ENCODE data around the gene PRSS36.
"Not testable (repeated sequence)": the region's sequence is repeated elsewhere in the genome, so short reads cannot be mapped to it uniquely, and the experiment has no call there.

Gene PRSS36

DNA sequence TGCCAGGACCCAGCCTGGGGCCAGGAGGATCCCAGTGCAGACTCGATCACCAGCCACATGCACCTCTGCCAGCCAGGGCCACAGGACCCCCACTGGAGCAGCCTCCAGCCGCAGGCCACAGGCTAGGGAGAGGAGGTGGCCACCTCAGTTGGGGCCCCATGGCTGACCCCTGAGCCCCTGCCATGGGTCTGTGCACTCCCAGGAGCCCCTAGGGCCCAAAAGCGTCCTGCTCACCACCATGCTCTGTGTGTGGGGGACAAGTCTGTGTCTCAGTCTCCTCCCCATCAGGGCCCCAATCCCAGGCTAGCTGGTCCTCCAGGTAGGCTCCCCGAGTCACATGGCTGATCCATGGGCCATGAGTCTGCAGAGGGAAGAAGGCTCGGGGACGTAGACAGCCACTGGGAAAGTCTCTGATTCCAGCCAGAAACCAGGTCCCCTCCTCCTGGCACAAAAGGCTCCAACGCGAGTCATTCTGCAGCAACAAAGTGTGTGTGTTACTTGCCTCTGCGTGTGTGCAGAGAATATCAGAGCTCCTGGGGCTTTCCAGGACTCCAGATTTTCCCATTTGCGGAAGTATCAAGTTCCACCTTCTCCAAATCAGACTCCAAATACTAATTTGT lies 8.3 kb downstream of the PRSS36 start:
- no peak for DNase-seq

- not testable (repeated sequence) for DNase-seq
Observed at GRCh38 chr16:31141071-31141469, 8.8 kb downstream of the PRSS36 start.

- DNase-seq, result no peak
Observed at GRCh38 chr16:31138621-31139578, 11.0 kb downstream of the PRSS36 start.

- DNase-seq, result not testable (repeated sequence)
Observed at GRCh38 chr16:31136822-31137499, 12.9 kb downstream of the PRSS36 start.

GRCh38 chr16:31136287-31136662 lies 13.6 kb downstream of the PRSS36 start:
- DNase-seq, result no peak

- DNase-seq, result no peak
Observed at GRCh38 chr16:31135535-31136286, 14.2 kb downstream of the PRSS36 start, which contains the start of gene PRSS8. Gene PRSS8, minus strand, starts transcription at chr16:31135727. Its CDS starts 229 bp downstream, at chr16:31135498.

DNA sequence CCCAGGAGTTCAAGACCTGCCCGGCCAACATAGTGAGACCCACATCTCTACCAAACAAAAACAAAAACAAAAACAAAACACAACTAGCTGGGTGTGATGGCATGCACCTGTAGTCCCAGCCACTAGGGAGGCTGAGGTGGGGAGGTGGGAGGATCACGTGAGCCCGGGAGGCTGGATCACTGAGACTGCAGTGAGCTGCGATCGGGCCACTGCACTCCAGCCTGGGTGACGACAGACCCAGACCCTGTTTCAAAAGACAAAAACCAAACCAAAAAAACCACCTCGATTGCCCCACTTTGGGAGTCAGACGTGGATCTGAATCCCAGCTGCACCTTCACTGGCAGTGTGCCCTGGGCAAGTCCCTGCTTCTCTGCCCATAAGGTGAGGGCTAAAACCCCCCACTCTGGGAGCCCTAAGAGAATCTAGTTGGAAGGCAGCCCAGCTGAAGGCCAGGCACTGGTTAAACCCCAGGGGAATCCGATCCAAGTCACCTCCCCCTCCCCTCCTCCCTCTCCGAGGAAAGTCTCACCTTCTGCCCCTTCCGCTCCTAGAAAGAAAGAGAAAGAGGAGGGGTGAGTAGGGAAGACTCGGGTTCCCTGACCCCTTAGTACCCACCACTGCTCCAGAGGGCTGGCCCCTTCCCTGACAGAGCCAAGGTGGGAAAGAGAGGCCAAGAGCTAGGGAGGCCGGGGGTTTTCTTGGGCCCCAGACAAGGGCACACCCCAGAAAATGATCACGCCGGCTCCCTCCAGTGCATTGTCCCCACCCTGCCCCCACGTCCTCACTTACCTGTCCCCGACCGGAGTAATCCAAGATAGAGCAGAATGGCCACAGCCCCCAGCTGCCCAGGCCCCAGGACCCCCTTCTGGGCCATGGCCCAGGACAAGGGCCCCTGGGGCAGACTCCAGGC lies 15.0 kb downstream of the PRSS36 start:
- no peak for DNase-seq

- DNase-seq, result no peak
Observed at GRCh38 chr16:31134091-31134571, 15.7 kb downstream of the PRSS36 start.

GRCh38 chr16:31133046-31133501 lies 16.8 kb downstream of the PRSS36 start:
- DNase-seq, result no peak

GRCh38 chr16:31132303-31132979 lies 17.4 kb downstream of the PRSS36 start:
- DNase-seq, result no peak

DNA sequence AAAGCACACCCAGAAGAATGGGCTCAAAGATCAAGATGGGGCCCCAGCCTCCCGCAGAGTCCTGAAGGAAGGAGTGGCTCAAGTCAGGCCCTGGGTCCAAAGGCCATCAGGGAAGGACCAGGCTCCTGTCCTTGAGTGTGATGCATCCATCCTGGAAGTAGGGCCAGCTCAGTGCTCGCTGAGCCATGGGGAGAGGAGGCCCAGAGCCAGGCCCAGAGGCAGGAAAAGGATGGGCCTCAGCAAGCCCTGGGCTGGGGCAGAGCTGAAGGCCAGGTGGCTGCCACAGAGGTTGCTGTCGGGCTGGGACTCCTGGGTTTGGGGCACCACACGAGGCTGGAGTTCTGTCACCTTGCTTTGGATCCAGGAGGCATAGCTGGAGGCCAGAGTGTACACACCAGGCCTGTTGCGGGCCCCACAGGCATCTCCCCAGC lies 18.0 kb downstream of the PRSS36 start:
- DNase-seq, result no peak

- DNase-seq, result no peak
Observed at GRCh38 chr16:31131416-31131815, 18.4 kb downstream of the PRSS36 start.

DNA sequence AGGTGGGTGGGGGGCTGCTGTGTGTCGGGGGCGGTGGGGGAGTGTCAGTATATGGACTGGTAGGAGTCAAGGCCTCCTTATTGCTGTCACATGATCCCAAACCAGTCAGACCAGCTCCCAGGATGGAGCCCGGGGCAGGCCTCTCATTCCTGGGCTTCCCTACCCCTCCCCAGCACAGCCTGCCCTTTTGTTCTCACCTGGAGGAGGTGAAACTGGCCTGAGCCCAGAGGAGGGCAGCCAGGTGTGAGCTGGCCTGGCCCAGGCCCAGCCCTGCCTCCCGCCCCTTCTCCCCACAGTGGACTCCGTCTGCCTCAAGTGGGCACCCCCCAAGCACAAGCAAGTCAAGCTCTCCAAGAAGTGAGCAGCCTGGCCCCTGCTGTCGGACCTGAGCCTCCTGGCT lies 19.0 kb downstream of the PRSS36 start:
- no peak for DNase-seq

GRCh38 chr16:31130336-31130891 lies 19.5 kb downstream of the PRSS36 start:
- no peak for DNase-seq

DNA sequence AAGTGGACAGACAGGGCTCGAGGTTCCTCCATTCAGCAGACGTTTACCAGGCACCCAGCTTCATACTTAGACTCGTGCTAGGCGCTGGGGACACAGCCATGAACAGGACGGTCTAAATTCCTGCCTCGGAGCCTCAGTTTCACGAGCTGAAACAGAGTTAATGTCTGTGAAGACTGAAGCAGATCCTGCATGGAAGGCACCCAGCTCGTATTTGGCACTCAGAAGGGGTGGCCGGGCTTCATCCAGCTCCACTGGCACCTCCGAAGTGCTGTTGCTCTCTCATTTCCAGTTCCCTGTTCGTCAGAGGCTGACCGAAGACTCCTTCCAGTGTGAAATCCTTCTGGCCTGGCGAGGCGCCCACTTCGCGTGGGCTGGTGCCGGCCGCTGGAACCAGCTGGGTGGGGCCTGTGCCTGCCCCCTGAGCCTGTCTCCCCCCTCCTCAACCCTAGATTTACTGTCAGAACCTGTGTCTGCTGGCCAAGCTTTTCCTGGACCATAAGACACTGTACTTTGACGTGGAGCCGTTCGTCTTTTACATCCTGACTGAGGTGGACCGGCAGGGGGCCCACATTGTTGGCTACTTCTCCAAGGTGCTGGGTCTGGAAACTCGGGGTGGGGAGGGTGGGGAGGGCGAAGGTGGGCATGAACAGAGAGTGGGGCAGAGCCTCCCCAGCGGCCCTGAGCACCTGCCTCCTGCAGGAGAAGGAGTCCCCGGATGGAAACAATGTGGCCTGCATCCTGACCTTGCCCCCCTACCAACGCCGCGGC lies 20.1 kb downstream of the PRSS36 start:
- DNase-seq, result no peak

DNA sequence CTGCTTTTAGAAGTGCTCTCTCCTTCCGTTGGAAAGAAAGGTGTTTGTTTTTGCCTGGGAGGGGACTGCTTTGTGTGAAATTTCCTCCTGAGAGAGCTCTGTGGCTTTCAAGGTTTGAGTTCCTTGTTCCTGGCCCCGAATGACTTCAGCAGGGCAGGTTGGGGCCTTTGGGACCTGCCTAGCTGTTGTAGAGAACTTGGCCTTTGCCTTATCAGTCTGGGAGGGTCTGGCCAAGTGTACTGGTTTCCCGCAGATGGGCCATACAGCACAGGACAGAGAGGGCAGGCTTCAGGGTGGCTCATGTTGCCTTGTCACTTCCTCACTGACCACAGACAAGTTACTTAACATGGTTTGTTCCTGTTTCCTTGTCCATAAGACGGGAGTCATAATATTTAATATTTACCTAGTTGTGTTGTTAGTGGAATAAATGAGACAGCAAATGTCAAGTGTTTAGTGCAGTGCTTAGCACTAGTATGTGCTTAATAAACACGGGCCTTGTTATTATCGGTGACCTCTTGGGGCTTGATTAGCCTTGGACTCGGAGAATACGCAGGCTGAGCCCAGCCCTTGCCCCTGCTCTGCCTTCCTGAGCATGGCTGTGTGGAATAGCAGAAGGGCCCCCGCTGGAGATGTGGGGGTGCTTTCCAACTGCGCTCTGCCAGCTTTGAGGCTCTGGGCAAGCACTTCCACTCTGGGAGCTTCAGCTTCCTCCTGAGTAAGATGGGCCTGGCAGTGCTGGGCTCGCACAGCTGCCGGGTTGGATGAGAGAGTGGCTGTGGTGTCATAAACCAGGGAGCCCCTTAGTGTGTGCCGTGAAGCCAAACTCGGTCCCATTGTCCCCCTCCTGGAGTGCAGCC lies 20.9 kb downstream of the PRSS36 start:
- DNase-seq, result no peak

DNA sequence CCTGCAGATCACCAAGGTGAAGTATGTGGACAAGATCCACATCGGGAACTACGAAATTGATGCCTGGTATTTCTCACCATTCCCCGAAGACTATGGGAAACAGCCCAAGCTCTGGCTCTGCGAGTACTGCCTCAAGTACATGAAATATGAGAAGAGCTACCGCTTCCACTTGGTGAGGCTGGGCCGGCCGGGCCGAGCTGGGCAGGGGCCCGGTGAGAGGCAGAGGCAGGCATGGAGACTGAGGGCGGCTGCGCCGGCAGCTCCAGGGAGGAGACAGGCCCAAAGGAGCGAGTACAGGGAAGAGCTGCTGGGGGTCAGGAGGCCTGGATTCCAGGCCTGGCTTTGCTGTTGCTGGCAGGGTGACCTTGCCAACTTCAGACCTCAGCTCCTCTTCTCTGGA lies 22.7 kb downstream of the PRSS36 start:
- DNase-seq, result no peak

DNA sequence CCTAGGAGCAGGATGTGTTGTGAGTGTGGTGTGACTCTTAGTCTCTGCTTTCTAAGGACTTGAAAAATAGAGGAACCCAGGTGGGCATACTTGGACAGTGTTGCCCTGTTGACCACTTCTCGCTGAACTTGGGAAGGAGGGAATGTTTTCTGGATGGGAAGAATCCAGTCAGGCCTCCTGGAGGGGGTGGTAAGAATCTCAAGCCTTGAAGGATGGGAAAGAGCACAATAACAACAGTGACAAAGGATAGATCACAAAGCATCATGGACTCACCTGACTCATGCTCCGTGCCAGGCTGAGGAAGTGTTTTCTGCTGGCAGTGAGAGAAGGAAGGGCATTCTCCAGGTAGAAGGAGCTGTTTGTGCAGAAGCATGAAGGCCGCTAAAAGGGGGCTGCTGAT lies 24.0 kb downstream of the PRSS36 start:
- DNase-seq, result no peak

DNA sequence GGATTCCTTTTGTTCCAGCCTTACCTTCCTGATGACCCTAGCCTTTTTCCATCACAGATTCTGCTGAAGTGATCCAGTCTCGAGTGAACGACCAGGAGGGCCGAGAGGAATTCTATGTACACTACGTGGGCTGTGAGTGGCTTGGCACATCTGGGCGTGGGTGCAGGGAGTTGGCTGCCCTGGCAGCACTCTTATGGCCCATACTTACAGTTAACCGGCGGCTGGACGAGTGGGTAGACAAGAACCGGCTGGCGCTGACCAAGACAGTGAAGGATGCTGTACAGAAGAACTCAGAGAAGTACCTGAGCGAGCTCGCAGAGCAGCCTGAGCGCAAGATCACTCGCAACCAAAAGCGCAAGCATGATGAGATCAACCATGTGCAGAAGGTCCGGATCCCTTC lies 29.7 kb downstream of the PRSS36 start:
- DNase-seq, result no peak

Measured in stimulated activated CD4-positive, alpha-beta T cell treated with anti-CD3 and anti-CD28 coated beads, Interleukin-12 subunit alpha, Interleukin-12 subunit beta, amount 100 ng/mL, for 4 hours (primary cell).